SU-DHL-6 (cell line): ENCODE data around the gene HAAO.

Experiments
- H2AFZ ChIP-seq: fragments of 200-600 bp; sonication (generic); 2 replicates; pipeline ENCODE4 v1.6.1; 2014; ENCODE audit warnings: low read depth, mild to moderate bottlenecking, moderate library complexity, mixed read lengths, antibody characterized with exemption, low read length; ENCODE audit not compliant: severe bottlenecking
- H3F3A ChIP-seq: fragments of 200-600 bp; shearing (Covaris generic); 2 replicates; pipeline ENCODE4 v1.6.0; 2016; ENCODE audit warnings: antibody characterized with exemption, mild to moderate bottlenecking; ENCODE audit not compliant: insufficient read depth
- H3K27ac ChIP-seq: fragments of 200-600 bp; sonication (generic); 2 replicates; pipeline ENCODE4 v1.5.1; 2016; ENCODE audit warnings: low read depth, mild to moderate bottlenecking, low read length, moderate library complexity, mixed read lengths
- H3K27me3 ChIP-seq: fragments of 200-600 bp; sonication (generic), shearing (Covaris generic); 2 replicates; pipeline ENCODE4 v1.6.0; 2014; ENCODE audit warnings: mild to moderate bottlenecking, low read length
- H3K36me3 ChIP-seq: fragments of 200-600 bp; sonication (generic); 2 replicates; pipeline ENCODE4 v1.6.1; 2014; ENCODE audit warnings: mild to moderate bottlenecking, low read length, mixed read lengths
- H3K4me2 ChIP-seq: fragments of 300-600, 200-600 bp; shearing (Covaris generic), sonication (generic); 2 replicates; pipeline ENCODE4 v1.6.0; 2014; ENCODE audit warnings: low read length, low read depth, mild to moderate bottlenecking; ENCODE audit not compliant: poor library complexity, severe bottlenecking
- H3K4me3 ChIP-seq: fragments of 200-600 bp; sonication (generic); 2 replicates; pipeline ENCODE4 v1.5.1; 2014; ENCODE audit warnings: antibody characterized with exemption, low read length, mild to moderate bottlenecking, mixed read lengths; ENCODE audit not compliant: insufficient read depth, poor library complexity, severe bottlenecking
- H3K79me2 ChIP-seq: fragments of 200-600 bp; sonication (generic); 2 replicates; pipeline ENCODE4 v1.6.1; 2014; ENCODE audit warnings: mild to moderate bottlenecking, low read length, moderate library complexity; ENCODE audit not compliant: insufficient read depth
- H3K9ac ChIP-seq: fragments of 200-600 bp; sonication (generic); 2 replicates; pipeline ENCODE4 v1.7.0; 2014; ENCODE audit warnings: mild to moderate bottlenecking, low read length
- H3K9me2 ChIP-seq: fragments of 200-600 bp; sonication (generic); replicated peaks from 2 replicates; pipeline ENCODE4 v1.6.1; 2014; ENCODE audit warnings: low read length; ENCODE audit not compliant: insufficient read depth
- H3K9me3 ChIP-seq: fragments of 200-600 bp; sonication (generic); 2 replicates; pipeline ENCODE4 v1.6.1; 2014; ENCODE audit warnings: low read length, mixed read lengths; ENCODE audit not compliant: insufficient read depth
- H4K20me1 ChIP-seq: fragments of 200-600 bp; sonication (generic); 2 replicates; pipeline ENCODE4 v1.6.1; 2014; ENCODE audit warnings: low read depth, mild to moderate bottlenecking, antibody characterized with exemption, low read length, moderate library complexity, mixed read lengths
- CTCF ChIP-seq: fragments of 200-600 bp; sonication (generic); IDR thresholded peaks from one replicate; pipeline ENCODE4 v1.5.1; 2017; ENCODE audit warnings: antibody characterized with exemption, mild to moderate bottlenecking, low read length, moderate library complexity; ENCODE audit not compliant: insufficient read depth, poor library complexity, severe bottlenecking
- EZH2phosphoT487 ChIP-seq: fragments of 200-600 bp; sonication (generic), shearing (Covaris generic); conservative IDR thresholded peaks from 2 replicates; pipeline ENCODE4 v1.6.1; 2018; ENCODE audit warnings: mild to moderate bottlenecking, antibody characterized with exemption, low read length, moderate library complexity, mixed read lengths

HAAO gene

GRCh38 chr2:42775186-42775585 lies 17.2 kb downstream of the HAAO start:
- Histone ChIP-seq H3K9me3 (peaks cover 5% of the 10 kb centered on the region; the same call in 1 of the 2 replicates), H3K27ac (peak overlapping the region; percentile 55), H3F3A (no peaks in the 10 kb centered on the region; the same call in 1 of the 2 replicates), H3K4me3 (no peak overlapping the region), H4K20me1 (no peaks in the 10 kb centered on the region), H3K36me3 (no peaks in the 10 kb centered on the region), H2AFZ (no peak overlapping the region), H3K79me2 (no peaks in the 10 kb centered on the region), H3K27me3 (no peaks in the 10 kb centered on the region), H3K4me2 (peak overlapping the region; percentile 29), H3K9me2 (no peaks in the 10 kb centered on the region), H3K9ac (no peak overlapping the region)
- TF ChIP-seq EZH2phosphoT487: no peak
- TF ChIP-seq CTCF: no peak

- no peaks in the 10 kb centered on the region for H3K79me2 ChIP-seq
- H4K20me1 ChIP-seq: no peaks in the 10 kb centered on the region
- H3K4me3 ChIP-seq: no peak overlapping the region
- no peaks in the 10 kb centered on the region for H3K27me3 ChIP-seq
- H2AFZ ChIP-seq: no peak overlapping the region
- no peaks in the 10 kb centered on the region; the same call in 1 of the 2 replicates for H3F3A ChIP-seq
- H3K9ac ChIP-seq: no peak overlapping the region
- no peak overlapping the region for H3K4me2 ChIP-seq
- no peaks in the 10 kb centered on the region for H3K9me3 ChIP-seq
- H3K36me3 ChIP-seq: no peaks in the 10 kb centered on the region
- H3K9me2 ChIP-seq: no peaks in the 10 kb centered on the region
- TF ChIP-seq CTCF (no peak), EZH2phosphoT487 (no peak)
- H3K27ac ChIP-seq: no peak overlapping the region
These were observed 20.7 kb downstream of the HAAO start for GRCh38 chr2:42771546-42772153.

GRCh38 chr2:42770288-42771131 lies 21.9 kb downstream of the HAAO start:
- Histone ChIP-seq H3K9ac (no peak overlapping the region), H3K36me3 (no peaks in the 10 kb centered on the region), H3K9me2 (no peaks in the 10 kb centered on the region), H4K20me1 (no peaks in the 10 kb centered on the region), H3K27me3 (no peaks in the 10 kb centered on the region), H3K4me3 (no peak overlapping the region), H3K9me3 (no peaks in the 10 kb centered on the region), H3K79me2 (no peaks in the 10 kb centered on the region), H3K27ac (no peak overlapping the region), H3F3A (no peaks in the 10 kb centered on the region; the same call in 1 of the 2 replicates), H2AFZ (no peak overlapping the region), H3K4me2 (no peak overlapping the region)
- TF ChIP-seq CTCF: peak; percentile 27
- no peak for TF ChIP-seq EZH2phosphoT487
